B cell (primary cell): Measurements from ENCODE around the gene GATA5. TPM values are rescaled to one million over a fixed set of nuclear protein-coding genes. Genes with fewer than 3 reads are reported as not detected.

Experiments used
- ATAC-seq: fragments of 200-7000 bp; cut with Tn5 transposase; one replicate; pipeline ENCODE4 v1.10.0; 2021; ENCODE audit warnings: low read depth, mild to moderate bottlenecking, moderate number of reproducible peaks, moderate library complexity
- CTCF ChIA-PET: fragments of 350-600 bp; sonication (Branson Sonifier 250); formaldehyde crosslinking; loops from one replicate; lab custom pipeline; 2021; ENCODE audit warnings: antibody characterized with exemption, inconsistent platforms; lab: Charles Lee
- POLR2A ChIA-PET: fragments of 350-600 bp; sonication (Branson Sonifier 250); formaldehyde crosslinking; loops from one replicate; lab custom pipeline; 2021; ENCODE audit warnings: antibody characterized with exemption; lab: Charles Lee
- DNase-seq: peaks from one replicate; pipeline ENCODE4 v3.0.0; 2013
- H2AFZ ChIP-seq: 2 replicates; pipeline ENCODE4 v1.6.1; 2012; ENCODE audit warnings: mild to moderate bottlenecking, low read depth, low read length; ENCODE audit not compliant: insufficient read depth, poor library complexity, severe bottlenecking
- H3K27ac ChIP-seq, 2 donors: 1 replicate in 1 of 2; 2 replicates in 1 of 2; pipeline ENCODE4 v1.5.1; 2012 to 2013; ENCODE audit warnings: low read length in 2 of 2, mild to moderate bottlenecking in 2 of 2, moderate library complexity in 1 of 2
- H3K27me3 ChIP-seq, 4 experiments: fragments of 200-600 bp in 1 of 4; sonication (generic) in 1 of 4; replicated peaks in 1 of 4; 1 replicate in 2 of 4; 2 replicates in 2 of 4; pipeline versions ENCODE4 v1.6.1 to v1.7.0; 2013 to 2016; ENCODE audit warnings: low read length in 3 of 4, mild to moderate bottlenecking in 2 of 4, mixed read lengths in 1 of 4, moderate library complexity in 1 of 4; ENCODE audit not compliant: insufficient read depth in 4 of 4, control insufficient read depth in 3 of 4; ENCODE audit errors: control extremely low read depth in 1 of 4
- H3K36me3 ChIP-seq, 2 experiments: replicated peaks in 1 of 2; 1 replicate in 1 of 2; 2 replicates in 1 of 2; pipeline versions ENCODE4 v1.6.1 to v1.7.1; 2013; ENCODE audit warnings: low read length in 1 of 2; ENCODE audit not compliant: insufficient read depth in 2 of 2, control insufficient read depth in 1 of 2; ENCODE audit errors: control extremely low read depth in 1 of 2, extremely low read depth in 1 of 2
- H3K4me1 ChIP-seq, 2 donors: fragments of 200-600 bp in 1 of 2; sonication (generic) in 1 of 2; 1 replicate in 1 of 2; 2 replicates in 1 of 2; pipeline versions ENCODE4 v1.5.1 to v1.6.1; 2013 to 2017; ENCODE audit warnings: low read length in 2 of 2; ENCODE audit not compliant: control insufficient read depth in 2 of 2, insufficient read depth in 2 of 2
- H3K4me2 ChIP-seq: replicated peaks from 2 replicates; pipeline ENCODE3; 2012; ENCODE audit warnings: mild to moderate bottlenecking, low read depth, low read length; ENCODE audit not compliant: poor library complexity, severe bottlenecking
- H3K4me3 ChIP-seq, 5 experiments: fragments of 200-600 bp in 1 of 5; sonication (generic) in 1 of 5; 1 replicate in 3 of 5; 2 replicates in 2 of 5; pipeline versions ENCODE4 v1.5.1 to v1.7.0; 2011 to 2016; ENCODE audit warnings: low read length in 4 of 5, mild to moderate bottlenecking in 4 of 5, low read depth in 2 of 5, control low read depth in 1 of 5, moderate library complexity in 1 of 5; ENCODE audit not compliant: insufficient read depth in 1 of 5; ENCODE audit errors: control extremely low read depth in 1 of 5, extremely low read depth in 1 of 5
- H3K79me2 ChIP-seq: fragments of 200-600 bp; sonication (generic); one replicate; pipeline ENCODE4 v1.6.0; 2016; ENCODE audit warnings: low read length; ENCODE audit not compliant: control insufficient read depth, insufficient read depth
- H3K9ac ChIP-seq: fragments of 200-600 bp; sonication (generic); 2 replicates; pipeline ENCODE4 v1.6.1; 2017; ENCODE audit warnings: mild to moderate bottlenecking, low read length, moderate library complexity
- H3K9me3 ChIP-seq, 3 donors: one replicate each; pipeline versions ENCODE4 v1.6.1 to v1.7.1; 2013; ENCODE audit warnings: low read length in 2 of 3; ENCODE audit not compliant: control insufficient read depth in 2 of 3, insufficient read depth in 1 of 3; ENCODE audit errors: control extremely low read depth in 1 of 3
- H4K20me1 ChIP-seq: 2 replicates; pipeline ENCODE4 v1.6.0; 2012; ENCODE audit warnings: mild to moderate bottlenecking, low read length; ENCODE audit not compliant: insufficient read depth, control insufficient read depth, poor library complexity, severe bottlenecking
- H3K27ac Mint-ChIP-seq: one replicate; pipeline ENCODE4 v1.8.0; 2021; ENCODE audit warnings: mixed read lengths
- H3K27me3 Mint-ChIP-seq: one replicate; pipeline ENCODE4 v1.8.0; 2021; ENCODE audit warnings: mixed read lengths
- H3K4me1 Mint-ChIP-seq: one replicate; pipeline ENCODE4 v1.8.0; 2021; ENCODE audit warnings: mixed read lengths
- H3K4me3 Mint-ChIP-seq: one replicate; pipeline ENCODE4 v1.8.0; 2021; ENCODE audit warnings: mixed read lengths
- H3K9me3 Mint-ChIP-seq: one replicate; pipeline ENCODE4 v1.8.0; 2022; ENCODE audit warnings: mixed read lengths; ENCODE audit not compliant: insufficient read depth
- CTCF ChIP-seq: fragments of 200-600 bp; IDR thresholded peaks from one replicate; pipeline ENCODE4 v1.8.0; 2022; ENCODE audit warnings: antibody characterized with exemption, mild to moderate bottlenecking
- EZH2 ChIP-seq: IDR thresholded peaks from 2 replicates; pipeline ENCODE4 v1.6.1; 2012; ENCODE audit warnings: borderline replicate concordance, low read depth, mild to moderate bottlenecking, moderate library complexity, low read length; ENCODE audit not compliant: insufficient read depth, poor library complexity, severe bottlenecking
- WGBS: methylation state at CpG from one replicate; pipeline ENCODE4 v1.1.5; 2013; ENCODE audit warnings: missing lambda C conversion rate; ENCODE audit not compliant: insufficient coverage; 5-methylcytosine and 5-hydroxymethylcytosine counted together
- intact Hi-C: fragments of 100-400 bp; cut with micrococcal nuclease; formaldehyde crosslinking; loops from one replicate; pipeline ENCODE4 v1.10.0; 2022
- polyA plus RNA-seq: library from polyadenylated mRNA; depleted of rRNA; stranded (reverse); fragments of >200 nt; gene quantifications from 2 replicates; pipeline ENCODE4 v1.2.3, GENCODE V29; 2012
- total RNA-seq, 2 donors: library from RNA; stranded (reverse); fragments of 120-200 nt in 1 of 2; gene quantifications; 1 replicate in 1 of 2; 2 replicates in 1 of 2; pipeline versions ENCODE4 v1.2.3 to v1.2.4, GENCODE V29; 2013 to 2022

Gene GATA5
- total and polyA plus RNA-seq, 2 donors (not counting 1 experiment from before 2014, with no cell fraction given), result not detected

- Mint-ChIP-seq H3K4me3 (no peak overlapping the region), H3K4me1 (peaks cover 12% of the 10 kb centered on the region), H3K9me3 (no peaks in the 10 kb centered on the region), H3K27ac (no peak overlapping the region), H3K27me3 (peaks cover 47% of the 10 kb centered on the region)
- no peak for DNase-seq
- Histone ChIP-seq H3K79me2 (no peaks in the 10 kb centered on the region), H3K9me3 (peaks cover 0 to 6% (median 0%) of the 10 kb centered on the region in 3 donors), H3K4me3 (no peak overlapping the region), H3K4me2 (no peak overlapping the region), H3K27ac (no peak overlapping the region), H3K9ac (no peak overlapping the region), H3K4me1 (peaks cover 9% of the 10 kb centered on the region in 2 donors), H3K36me3 (no peaks in the 10 kb centered on the region), H3K27me3 (peaks cover 0 to 62% (median 20%) of the 10 kb centered on the region in 4 experiments), H2AFZ (no peak overlapping the region), H4K20me1 (no peaks in the 10 kb centered on the region)
- TF ChIP-seq CTCF, result no peak
- TF ChIP-seq EZH2, result no peak
- POLR2A ChIA-PET, result no interaction called here
- intact Hi-C loops, result no loop called here
- 64% methylated on average over 20 of the region's 21 CpGs for WGBS
- no peak for ATAC-seq
- CTCF ChIA-PET, result no interaction called here
Measured at GRCh38 chr20:62487118-62487517, 11.3 kb upstream of the GATA5 start.

DNA sequence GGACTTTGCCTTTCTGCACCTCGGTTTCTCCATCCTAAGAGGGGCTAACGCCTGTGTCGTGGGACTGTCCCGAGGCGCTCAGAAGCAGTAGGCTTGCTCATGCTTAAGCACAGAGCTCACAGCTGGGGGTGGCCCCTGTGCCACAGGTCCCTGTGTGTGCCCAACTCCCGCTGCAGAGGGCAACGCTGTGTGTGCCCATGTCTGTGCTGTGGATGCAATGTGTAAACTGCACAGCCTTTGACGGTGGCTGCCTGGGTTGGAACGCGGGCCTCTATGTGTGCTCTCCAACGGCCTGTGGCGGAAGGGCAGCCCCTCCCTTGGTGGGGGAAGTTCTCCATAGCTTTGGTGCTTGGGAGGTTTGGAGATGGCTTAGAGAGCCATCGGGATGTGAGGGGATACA, 10.7 kb upstream of the GATA5 start:
- peaks cover 0 to 6% (median 0%) of the 10 kb centered on the region in 3 donors for H3K9me3 ChIP-seq
- no peak overlapping the region for H3K4me2 ChIP-seq
- no peaks in the 10 kb centered on the region for H3K79me2 ChIP-seq
- Mint-ChIP-seq H3K4me1 (peaks cover 12% of the 10 kb centered on the region), H3K27ac (no peak overlapping the region), H3K4me3 (no peak overlapping the region), H3K27me3 (peaks cover 47% of the 10 kb centered on the region), H3K9me3 (no peaks in the 10 kb centered on the region)
- H3K36me3 ChIP-seq, result no peaks in the 10 kb centered on the region
- ChIA-PET POLR2A (no interaction called here), CTCF (no interaction called here)
- no peak overlapping the region for H2AFZ ChIP-seq
- TF ChIP-seq EZH2 (no peak), CTCF (no peak)
- peaks cover 12 to 13% of the 10 kb centered on the region in 2 donors for H3K4me1 ChIP-seq
- H3K9ac ChIP-seq, result no peak overlapping the region
- no peak overlapping the region for H3K27ac ChIP-seq
- no peak overlapping the region for H3K4me3 ChIP-seq
- H3K27me3 ChIP-seq, result peaks cover 0 to 68% (median 24%) of the 10 kb centered on the region in 4 experiments
- intact Hi-C loops, result no loop called here
- DNase-seq, result no peak
- no peaks in the 10 kb centered on the region for H4K20me1 ChIP-seq
- no peak for ATAC-seq
- WGBS, result 73% methylated on average over 13 of the region's 13 CpGs
